Spleen (tissue), 7 donors: ENCODE measurements around the gene MAST2.

Experiments
- POLR2A ChIP-seq, 3 donors: fragments of 450-650 bp; IDR thresholded peaks; one replicate each; pipeline ENCODE4 v1.5.1; 2017; ENCODE audit warnings: antibody characterized with exemption in 3 of 3, mild to moderate bottlenecking in 1 of 3
- POLR2AphosphoS5 ChIP-seq, 3 donors: sonication (generic); formaldehyde crosslinking; IDR thresholded peaks; one replicate each; pipeline ENCODE4 v1.5.1; 2017; ENCODE audit warnings: antibody characterized with exemption in 3 of 3
- TF ChIP-seq, protein P1 (sequence below), 11 experiments: fragments of 200-600 bp in 7 of 11; fragments of 450-650 bp in 4 of 11; sonication (generic) in 4 of 11; IDR thresholded peaks in 8 of 11; conservative IDR thresholded peaks in 3 of 11; 1 replicate in 7 of 11; 2 replicates in 4 of 11; pipeline versions ENCODE4 v1.4.0 to v1.8.0; 2016 to 2021; ENCODE audit warnings: antibody characterized with exemption in 11 of 11, inconsistent platforms in 4 of 11, mild to moderate bottlenecking in 1 of 11
- donor health status: DM: no; HTN: no; CAD: no; lungs with moderate emphysema.
- donor health status: DM: no; HTN: no; CAD: no.
- donor health status: DM: no; HTN: no; CAD: no.

DNA sequence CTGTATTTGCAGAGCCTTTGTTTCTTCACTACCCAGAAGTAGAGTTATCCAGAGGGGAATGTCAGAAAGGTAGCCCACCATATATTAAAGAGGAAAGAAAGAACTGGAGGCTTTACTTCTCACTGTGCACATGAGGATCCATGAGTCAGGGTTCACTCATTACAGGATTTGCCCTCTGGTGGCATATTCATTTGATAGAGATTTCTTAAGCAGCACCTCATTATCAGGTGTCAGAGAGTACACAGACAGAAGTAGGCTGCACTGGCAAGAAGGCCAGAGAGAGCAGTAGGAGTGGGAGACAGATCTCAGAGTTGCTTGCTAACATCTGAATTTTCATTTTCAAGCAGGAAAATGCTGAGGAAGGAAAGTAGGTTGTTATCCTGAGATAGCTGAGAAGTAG lies 205.2 kb downstream of the MAST2 start:
- TF ChIP-seq, protein P1, sequence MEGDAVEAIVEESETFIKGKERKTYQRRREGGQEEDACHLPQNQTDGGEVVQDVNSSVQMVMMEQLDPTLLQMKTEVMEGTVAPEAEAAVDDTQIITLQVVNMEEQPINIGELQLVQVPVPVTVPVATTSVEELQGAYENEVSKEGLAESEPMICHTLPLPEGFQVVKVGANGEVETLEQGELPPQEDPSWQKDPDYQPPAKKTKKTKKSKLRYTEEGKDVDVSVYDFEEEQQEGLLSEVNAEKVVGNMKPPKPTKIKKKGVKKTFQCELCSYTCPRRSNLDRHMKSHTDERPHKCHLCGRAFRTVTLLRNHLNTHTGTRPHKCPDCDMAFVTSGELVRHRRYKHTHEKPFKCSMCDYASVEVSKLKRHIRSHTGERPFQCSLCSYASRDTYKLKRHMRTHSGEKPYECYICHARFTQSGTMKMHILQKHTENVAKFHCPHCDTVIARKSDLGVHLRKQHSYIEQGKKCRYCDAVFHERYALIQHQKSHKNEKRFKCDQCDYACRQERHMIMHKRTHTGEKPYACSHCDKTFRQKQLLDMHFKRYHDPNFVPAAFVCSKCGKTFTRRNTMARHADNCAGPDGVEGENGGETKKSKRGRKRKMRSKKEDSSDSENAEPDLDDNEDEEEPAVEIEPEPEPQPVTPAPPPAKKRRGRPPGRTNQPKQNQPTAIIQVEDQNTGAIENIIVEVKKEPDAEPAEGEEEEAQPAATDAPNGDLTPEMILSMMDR (IDR thresholded peaks at IDR 0.05 in 8 of 11, conservative IDR thresholded peaks at IDR 0.05 in 3 of 11) = no peak
- TF ChIP-seq POLR2AphosphoS5 (IDR thresholded peaks at IDR 0.05) = no peak
- no peak for TF ChIP-seq POLR2A (IDR thresholded peaks at IDR 0.05)
